Endothelial cell of umbilical vein (primary cell): ENCODE results near the gene KLF13.

Experiments
- EZH2 ChIP-seq: IDR thresholded peaks from 2 replicates; pipeline ENCODE4 v1.6.1; 2012; ENCODE audit warnings: borderline replicate concordance, low read depth, mild to moderate bottlenecking, moderate library complexity, low read length, inconsistent platforms; ENCODE audit not compliant: severe bottlenecking
- MAX ChIP-seq: IDR thresholded peaks from 2 replicates; pipeline ENCODE4 v1.6.1; 2011; ENCODE audit not compliant: insufficient read depth, insufficient read length
- POLR2A ChIP-seq: IDR thresholded peaks from 2 replicates; pipeline ENCODE4 v1.6.1; 2012; ENCODE audit warnings: low read depth, mild to moderate bottlenecking, control low read depth, low read length
- POLR2AphosphoS5 ChIP-seq: IDR thresholded peaks from 2 replicates; pipeline ENCODE4 v1.6.1; 2012; ENCODE audit warnings: low read depth, mild to moderate bottlenecking, control low read depth, low read length, moderate library complexity; ENCODE audit not compliant: insufficient read depth
- TF ChIP-seq, protein P1 (sequence below), 2 donors: IDR thresholded peaks; 1 replicate in 1 of 2; 2 replicates in 1 of 2; pipeline ENCODE4 v1.5.1; 2011; ENCODE audit warnings: low read length in 2 of 2, mild to moderate bottlenecking in 2 of 2, moderate library complexity in 2 of 2, control low read depth in 1 of 2, inconsistent platforms in 1 of 2, low read depth in 1 of 2; ENCODE audit not compliant: insufficient read depth in 1 of 2; ENCODE audit errors: extremely low read depth in 1 of 2

DNA sequence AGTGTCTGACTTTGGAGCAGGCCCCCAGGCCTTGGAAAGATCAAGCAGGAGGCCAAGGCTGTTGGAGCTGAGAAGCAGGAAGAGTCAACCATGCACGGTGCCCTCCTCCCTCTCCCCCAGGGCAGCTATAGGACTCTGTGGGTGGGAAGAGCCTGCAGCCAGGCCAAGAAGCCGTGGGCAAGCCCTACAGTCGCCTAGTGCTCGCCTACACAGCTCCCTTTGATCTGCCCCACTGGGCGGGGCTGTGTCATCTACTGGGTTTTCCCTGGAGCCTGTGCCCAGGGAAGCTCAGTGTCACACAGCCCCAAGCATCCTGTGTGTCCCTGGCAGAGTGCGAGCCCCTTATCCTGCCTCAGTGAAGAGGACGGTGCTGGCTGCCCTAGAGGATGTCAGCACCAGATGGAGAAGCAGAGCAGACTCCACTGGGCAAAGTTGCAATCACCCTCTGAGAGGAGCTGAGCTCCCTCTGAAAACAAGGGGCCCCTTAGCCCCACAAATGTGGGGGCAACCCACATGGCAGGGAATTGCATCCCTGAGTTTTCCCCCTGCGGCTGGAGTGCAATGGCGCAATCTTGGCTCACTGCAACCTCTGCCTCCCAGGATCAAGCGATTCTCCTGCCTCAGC lies 72.2 kb downstream of the KLF13 start:
- TF ChIP-seq, protein P1, sequence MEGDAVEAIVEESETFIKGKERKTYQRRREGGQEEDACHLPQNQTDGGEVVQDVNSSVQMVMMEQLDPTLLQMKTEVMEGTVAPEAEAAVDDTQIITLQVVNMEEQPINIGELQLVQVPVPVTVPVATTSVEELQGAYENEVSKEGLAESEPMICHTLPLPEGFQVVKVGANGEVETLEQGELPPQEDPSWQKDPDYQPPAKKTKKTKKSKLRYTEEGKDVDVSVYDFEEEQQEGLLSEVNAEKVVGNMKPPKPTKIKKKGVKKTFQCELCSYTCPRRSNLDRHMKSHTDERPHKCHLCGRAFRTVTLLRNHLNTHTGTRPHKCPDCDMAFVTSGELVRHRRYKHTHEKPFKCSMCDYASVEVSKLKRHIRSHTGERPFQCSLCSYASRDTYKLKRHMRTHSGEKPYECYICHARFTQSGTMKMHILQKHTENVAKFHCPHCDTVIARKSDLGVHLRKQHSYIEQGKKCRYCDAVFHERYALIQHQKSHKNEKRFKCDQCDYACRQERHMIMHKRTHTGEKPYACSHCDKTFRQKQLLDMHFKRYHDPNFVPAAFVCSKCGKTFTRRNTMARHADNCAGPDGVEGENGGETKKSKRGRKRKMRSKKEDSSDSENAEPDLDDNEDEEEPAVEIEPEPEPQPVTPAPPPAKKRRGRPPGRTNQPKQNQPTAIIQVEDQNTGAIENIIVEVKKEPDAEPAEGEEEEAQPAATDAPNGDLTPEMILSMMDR (IDR thresholded peaks at IDR 0.05; ENCODE audit: extremely low read depth in 1 of 2, insufficient read depth in 1 of 2, low read depth in 1 of 2, low read length in 2 of 2), result no peak
- TF ChIP-seq POLR2AphosphoS5 (no peak), EZH2 (no peak), POLR2A (no peak), MAX (no peak)
